SK-N-SH treated with all-trans-retinoic acid at 6 μM for 48 hours (cell line): ENCODE results near the gene TCF3.

Experiments
- BACH2 ChIP-seq: fragments of 250-450 bp; sonication (Bioruptor Pico); IDR thresholded peaks from 2 replicates; pipeline ENCODE4 v1.9.0; 2021; ENCODE audit warnings: mild to moderate bottlenecking, borderline replicate concordance
- OSR1 ChIP-seq: fragments of 250-450 bp; sonication (Bioruptor Pico); IDR thresholded peaks from 2 replicates; pipeline ENCODE4 v1.8.0; 2022; ENCODE audit warnings: moderate library complexity, mild to moderate bottlenecking, inconsistent platforms
- RARB ChIP-seq: fragments of 250-450 bp; sonication (Bioruptor Pico); IDR thresholded peaks from 2 replicates; pipeline ENCODE4 v1.8.0; 2021; ENCODE audit warnings: mild to moderate bottlenecking, moderate library complexity
- TCF4 ChIP-seq: fragments of 250-450 bp; sonication (Bioruptor Pico); IDR thresholded peaks from 2 replicates; pipeline ENCODE4 v1.8.0; 2021; ENCODE audit warnings: mild to moderate bottlenecking, moderate library complexity, borderline replicate concordance
- ZC3H10 ChIP-seq: fragments of 250-450 bp; sonication (Bioruptor Pico); IDR thresholded peaks from 2 replicates; pipeline ENCODE4 v1.5.1; 2021; ENCODE audit warnings: mild to moderate bottlenecking, moderate library complexity
- ZNF70 ChIP-seq: fragments of 450-650 bp; formaldehyde crosslinking; IDR thresholded peaks from 2 replicates; pipeline ENCODE4 v1.5.0; 2020; ENCODE audit warnings: mild to moderate bottlenecking, moderate library complexity
- TF ChIP-seq, protein P1 (sequence below): fragments of 250-450 bp; sonication (Bioruptor Pico); IDR thresholded peaks from 2 replicates; pipeline ENCODE4 v1.8.0; 2021; ENCODE audit warnings: low read depth, mild to moderate bottlenecking, moderate library complexity, borderline replicate concordance

DNA sequence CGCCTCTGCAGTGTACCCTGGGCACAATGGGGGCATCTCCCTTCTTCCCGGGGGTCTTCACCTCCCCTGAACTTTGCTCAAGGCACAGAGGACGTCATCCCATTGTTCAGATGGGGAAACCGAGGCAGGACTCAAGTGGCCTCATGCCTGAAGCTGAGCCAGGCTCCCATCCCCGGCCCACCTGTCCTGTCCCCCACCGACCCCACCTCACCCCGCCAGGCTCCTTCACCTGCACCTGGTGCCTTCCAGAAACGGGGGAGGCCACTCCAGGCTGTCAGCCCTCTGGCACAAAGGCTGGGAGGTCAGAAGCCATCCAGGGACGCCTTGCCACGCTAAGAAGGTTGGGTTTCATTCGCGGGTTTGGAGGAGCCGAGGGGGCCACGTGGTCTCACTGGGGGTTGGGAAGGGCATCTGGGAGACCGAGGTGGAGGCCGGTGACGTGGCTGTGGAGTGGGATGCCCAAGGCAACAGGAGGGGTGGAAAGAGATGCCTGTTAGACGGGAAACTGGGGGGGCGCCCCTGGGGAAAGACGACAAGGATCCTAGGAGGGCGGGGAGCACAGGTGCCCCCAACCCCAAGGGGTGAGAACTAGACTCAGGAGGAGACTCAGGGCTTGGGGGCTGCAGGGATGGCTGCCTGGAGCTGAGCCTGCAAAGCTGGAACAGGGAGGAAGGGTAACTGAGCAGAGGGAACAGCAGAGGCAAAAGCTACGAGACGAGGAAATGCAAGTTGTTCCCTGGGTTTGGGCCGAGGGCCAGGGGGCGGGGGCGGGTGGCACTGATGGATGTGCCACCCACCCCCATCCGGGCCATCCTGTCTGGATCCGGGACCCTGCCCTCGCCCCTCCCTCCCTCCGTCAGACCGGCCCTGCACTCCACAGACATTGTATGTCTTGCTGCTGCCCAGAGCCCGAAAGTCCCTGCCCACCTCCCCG, 6.0 kb upstream of the TCF3 start:
- TF ChIP-seq RARB (CRISPR knock-in tag) (no peak), ZC3H10 (CRISPR knock-in tag) (no peak), TCF4 (CRISPR knock-in tag) (no peak), OSR1 (CRISPR knock-in tag) (no peak), BACH2 (CRISPR knock-in tag) (no peak), ZNF70 (no peak)
- TF ChIP-seq, protein P1, sequence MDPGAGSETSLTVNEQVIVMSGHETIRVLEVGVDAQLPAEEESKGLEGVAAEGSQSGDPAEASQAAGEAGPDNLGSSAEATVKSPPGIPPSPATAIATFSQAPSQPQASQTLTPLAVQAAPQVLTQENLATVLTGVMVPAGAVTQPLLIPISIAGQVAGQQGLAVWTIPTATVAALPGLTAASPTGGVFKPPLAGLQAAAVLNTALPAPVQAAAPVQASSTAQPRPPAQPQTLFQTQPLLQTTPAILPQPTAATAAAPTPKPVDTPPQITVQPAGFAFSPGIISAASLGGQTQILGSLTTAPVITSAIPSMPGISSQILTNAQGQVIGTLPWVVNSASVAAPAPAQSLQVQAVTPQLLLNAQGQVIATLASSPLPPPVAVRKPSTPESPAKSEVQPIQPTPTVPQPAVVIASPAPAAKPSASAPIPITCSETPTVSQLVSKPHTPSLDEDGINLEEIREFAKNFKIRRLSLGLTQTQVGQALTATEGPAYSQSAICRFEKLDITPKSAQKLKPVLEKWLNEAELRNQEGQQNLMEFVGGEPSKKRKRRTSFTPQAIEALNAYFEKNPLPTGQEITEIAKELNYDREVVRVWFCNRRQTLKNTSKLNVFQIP (CRISPR knock-in tag), result no peak
